ENCODE data around the gene ZNF90.

Gene ZNF90

GRCh38 chr19:20167651-20168122 is 89.9 kb downstream of the ZNF90 start:
- H3K79me2 ChIP-seq (ENCODE audit: insufficient read depth, low read length): peaks cover 55% of the 10 kb centered on the region
- no peaks in the 10 kb centered on the region for H3F3A ChIP-seq (ENCODE audit: insufficient read depth)
- H3K27me3 ChIP-seq (ENCODE audit: low read length): no peaks in the 10 kb centered on the region
- TF ChIP-seq, protein P1, sequence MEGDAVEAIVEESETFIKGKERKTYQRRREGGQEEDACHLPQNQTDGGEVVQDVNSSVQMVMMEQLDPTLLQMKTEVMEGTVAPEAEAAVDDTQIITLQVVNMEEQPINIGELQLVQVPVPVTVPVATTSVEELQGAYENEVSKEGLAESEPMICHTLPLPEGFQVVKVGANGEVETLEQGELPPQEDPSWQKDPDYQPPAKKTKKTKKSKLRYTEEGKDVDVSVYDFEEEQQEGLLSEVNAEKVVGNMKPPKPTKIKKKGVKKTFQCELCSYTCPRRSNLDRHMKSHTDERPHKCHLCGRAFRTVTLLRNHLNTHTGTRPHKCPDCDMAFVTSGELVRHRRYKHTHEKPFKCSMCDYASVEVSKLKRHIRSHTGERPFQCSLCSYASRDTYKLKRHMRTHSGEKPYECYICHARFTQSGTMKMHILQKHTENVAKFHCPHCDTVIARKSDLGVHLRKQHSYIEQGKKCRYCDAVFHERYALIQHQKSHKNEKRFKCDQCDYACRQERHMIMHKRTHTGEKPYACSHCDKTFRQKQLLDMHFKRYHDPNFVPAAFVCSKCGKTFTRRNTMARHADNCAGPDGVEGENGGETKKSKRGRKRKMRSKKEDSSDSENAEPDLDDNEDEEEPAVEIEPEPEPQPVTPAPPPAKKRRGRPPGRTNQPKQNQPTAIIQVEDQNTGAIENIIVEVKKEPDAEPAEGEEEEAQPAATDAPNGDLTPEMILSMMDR (IDR thresholded peaks at IDR 0.05; ENCODE audit: insufficient read depth, low read length, poor library complexity, severe bottlenecking): no peak
- no peak for TF ChIP-seq EZH2phosphoT487 (conservative IDR thresholded peaks at IDR 0.05; ENCODE audit: low read length)
- H3K36me3 ChIP-seq (ENCODE audit: low read length): peaks cover 12% of the 10 kb centered on the region
- H3K9me3 ChIP-seq (ENCODE audit: insufficient read depth, low read length): no peaks in the 10 kb centered on the region
- no peaks in the 10 kb centered on the region for H3K9me2 ChIP-seq (replicated peaks; ENCODE audit: insufficient read depth, low read length)
- peak overlapping the region; percentile 47 for H3K27ac ChIP-seq (ENCODE audit: low read depth, low read length)
- H3K4me3 ChIP-seq (ENCODE audit: insufficient read depth, low read length, poor library complexity, severe bottlenecking): peak overlapping the region; percentile 92
- peak overlapping the region; percentile 80 for H3K4me2 ChIP-seq (ENCODE audit: low read depth, low read length, poor library complexity, severe bottlenecking)
- peak overlapping the region; percentile 78 for H3K9ac ChIP-seq (ENCODE audit: low read length)
- H4K20me1 ChIP-seq (ENCODE audit: low read depth, low read length): no peaks in the 10 kb centered on the region
- H2AFZ ChIP-seq (ENCODE audit: low read depth, low read length, severe bottlenecking): peak overlapping the region; percentile 7

Data from SU-DHL-6 (cell line).